GM03348 (cell line): Measurements from ENCODE around the gene PPP1R1A.

ENCODE experiments used
- DNase-seq: peaks from one replicate; pipeline ENCODE4 v3.0.0; 2012; ENCODE audit warnings: low spot score

The PPP1R1A gene

DNA sequence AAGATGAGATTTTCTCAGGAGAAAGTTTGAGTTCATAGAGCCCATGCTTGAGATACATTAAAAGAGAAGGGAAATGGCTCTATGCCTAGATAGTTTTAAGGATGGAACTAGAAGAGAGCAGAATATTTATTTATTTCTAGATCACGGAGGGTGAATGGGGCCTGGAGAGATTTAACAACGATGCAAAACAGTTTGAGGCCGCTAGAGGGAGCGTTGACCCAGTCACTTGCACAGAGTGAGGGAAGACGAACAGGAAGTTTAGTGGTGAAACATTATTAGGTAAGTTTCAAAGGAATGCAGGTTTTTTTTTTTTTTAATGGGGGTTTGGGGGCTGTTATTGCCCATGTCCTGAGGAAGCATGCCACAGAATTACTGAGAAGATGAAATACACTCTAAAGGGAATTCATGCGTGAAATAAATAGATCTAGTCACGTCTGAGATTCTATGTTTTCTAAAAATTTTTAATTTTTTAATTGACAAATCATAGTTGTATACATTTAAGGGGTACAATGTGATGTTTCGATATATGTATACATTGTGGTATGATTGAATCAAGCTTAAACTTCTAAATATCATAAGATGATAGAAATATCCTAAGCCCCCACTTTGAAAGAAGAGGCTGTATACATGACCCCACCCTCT, 14.8 kb upstream of the PPP1R1A start:
- DNase-seq: peak; percentile 82

DNA sequence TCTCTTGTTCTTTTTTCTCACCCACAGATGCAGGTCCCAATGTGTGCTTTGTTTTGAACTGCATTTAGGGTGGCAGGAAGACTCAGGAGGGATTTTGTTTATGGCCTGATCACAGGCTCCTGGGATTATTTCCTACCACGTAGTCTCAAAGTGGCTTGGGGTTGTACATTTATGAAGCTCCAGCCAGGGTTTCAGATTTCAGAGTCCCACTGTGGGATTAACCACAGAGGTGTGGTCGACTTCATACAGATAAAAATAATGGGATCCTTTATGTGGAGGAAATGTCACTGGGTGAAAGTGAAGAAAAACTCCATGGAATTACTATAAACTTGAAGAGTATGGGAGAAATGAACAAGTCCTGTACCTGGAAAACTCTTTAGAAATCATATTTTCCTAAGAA, 14.2 kb upstream of the PPP1R1A start:
- DNase-seq: no peak

DNA sequence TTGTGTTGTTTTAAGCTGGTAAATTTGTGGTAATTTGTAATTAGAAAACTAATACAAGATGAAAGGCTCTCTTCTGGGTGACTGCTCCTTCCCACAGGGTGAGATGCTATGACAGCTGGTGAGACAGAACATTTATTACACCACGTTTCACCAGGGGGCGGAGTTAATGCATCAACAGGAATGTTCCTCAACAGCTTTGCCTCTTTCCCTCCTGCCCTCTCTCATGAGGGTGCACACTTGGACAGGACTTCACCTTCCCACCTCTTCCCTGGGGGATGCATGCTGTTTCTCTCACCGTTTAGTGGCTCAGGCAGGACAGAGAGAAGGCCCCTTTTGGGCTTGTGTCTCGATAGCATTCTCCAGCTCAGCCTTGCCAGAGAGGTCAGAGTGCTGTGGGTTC, 13.4 kb upstream of the PPP1R1A start:
- no peak for DNase-seq

DNA sequence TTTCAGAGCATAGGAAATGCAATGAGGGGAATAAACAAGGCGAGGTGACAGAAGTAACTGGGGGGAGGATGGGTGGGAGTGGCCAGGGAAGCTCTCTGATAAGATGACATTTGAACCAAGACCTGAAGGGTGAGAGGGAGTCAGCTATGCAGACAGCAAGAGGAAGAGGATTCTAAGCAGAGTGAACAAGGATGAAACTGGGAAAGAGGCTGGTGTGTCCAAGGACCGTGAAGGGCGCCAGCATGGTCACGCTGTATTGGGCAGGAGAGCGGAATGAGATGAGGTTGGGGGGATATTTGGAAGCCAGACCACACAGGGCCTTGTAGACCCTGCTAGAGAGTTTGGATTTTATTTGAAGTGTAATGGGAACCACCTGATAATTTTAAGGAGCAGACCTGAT, 10.5 kb upstream of the PPP1R1A start:
- DNase-seq: no peak

DNA sequence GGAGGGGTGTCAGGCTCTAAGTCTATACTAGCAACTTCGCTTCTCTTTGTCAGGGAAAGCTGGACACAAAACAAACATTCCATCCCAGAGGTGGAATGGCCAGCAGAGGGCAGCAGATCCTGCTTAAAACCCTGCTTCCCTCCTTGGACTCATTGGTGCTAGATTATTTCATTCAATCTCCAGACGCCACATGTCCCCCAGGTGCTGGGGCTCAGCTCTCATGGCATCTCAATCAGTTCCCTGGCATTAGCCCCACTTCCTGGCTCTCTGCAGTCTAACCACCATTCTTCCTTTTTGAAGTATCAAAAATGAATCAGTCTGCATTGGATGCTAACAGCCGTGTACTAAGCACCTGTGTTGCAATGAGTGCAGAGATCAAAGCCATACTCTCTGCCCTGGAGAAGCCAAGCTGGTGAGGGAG, 8.1 kb upstream of the PPP1R1A start:
- peak; percentile 85 for DNase-seq

DNA sequence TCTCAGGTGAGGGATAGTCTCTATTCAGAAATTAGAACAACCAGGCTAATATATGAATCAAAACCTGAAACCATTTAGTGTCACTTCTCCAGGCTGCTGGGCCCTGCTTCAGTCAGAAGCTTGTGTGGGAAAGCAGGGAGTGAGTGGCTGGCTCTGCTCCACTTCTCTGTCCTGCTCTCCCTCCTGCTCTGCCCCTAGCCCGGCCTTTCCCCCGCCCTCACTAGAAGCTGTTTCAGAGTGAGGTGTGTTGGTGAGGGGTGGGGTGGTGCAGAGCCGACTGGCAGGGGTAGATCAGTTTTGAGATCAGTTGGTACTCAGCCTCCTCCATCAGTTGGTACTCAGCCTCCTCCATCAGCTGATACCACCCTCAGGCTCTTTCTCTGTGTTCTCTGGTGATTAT, 7.0 kb upstream of the PPP1R1A start:
- no peak for DNase-seq

DNA sequence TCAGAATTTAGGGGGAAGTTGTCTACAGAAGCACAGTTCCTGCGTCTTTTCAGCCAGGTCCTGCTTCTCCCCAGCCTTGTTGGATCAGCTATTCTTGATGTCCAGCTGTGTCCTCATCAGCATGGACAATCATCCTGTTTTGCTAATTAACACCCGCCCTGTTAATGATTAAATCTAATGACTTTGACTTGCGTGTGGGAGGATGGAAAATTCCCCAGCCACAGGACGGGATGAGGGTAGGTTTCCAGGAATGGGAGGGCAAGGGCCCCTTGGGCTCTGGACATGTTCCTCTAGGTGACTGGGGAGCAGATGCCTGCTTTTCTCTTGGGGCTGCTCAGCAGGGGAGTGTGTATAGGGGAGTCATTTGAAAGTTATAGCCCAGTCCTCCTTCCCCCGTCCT, 5.3 kb upstream of the PPP1R1A start:
- DNase-seq: no peak

DNA sequence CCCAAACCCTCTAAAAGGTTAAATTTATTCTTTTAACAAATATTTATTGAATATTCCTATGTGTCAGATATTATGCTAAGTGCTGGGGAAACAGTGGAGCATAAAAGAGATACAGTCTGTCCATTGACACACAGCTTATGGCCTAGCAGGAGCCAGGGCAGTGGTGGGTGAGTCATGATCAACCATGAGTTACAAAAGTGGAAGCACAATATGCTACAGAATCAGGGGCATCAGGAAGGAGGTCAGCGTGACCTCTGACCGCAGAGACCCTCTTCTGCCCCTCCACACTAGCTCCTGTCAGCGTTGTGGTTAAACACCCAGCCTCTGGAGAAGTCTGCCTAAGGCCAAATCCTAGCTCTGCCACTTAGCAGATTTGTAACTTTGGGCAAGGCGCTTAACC, 4.7 kb upstream of the PPP1R1A start:
- no peak for DNase-seq

DNA sequence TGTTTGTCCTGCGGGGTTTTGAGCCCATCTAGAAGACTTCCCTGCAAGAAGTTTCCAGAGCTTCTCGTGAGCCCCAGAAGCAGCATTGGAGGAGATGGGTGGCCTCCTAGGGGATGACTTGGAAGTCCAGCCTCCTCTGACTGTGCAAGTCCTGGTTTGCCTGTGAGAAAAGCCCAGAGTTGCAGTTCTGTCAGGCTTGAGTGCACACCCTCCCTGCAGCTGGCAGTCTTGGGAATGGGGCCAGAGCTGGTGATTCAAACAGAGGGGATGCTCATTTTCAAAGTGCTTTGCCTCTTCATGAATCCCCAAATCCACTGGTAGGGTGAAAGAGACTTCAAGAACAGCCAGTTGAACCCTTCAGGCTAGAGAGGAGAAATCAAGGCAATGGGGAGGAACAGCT, 3.9 kb upstream of the PPP1R1A start:
- no peak for DNase-seq

DNA sequence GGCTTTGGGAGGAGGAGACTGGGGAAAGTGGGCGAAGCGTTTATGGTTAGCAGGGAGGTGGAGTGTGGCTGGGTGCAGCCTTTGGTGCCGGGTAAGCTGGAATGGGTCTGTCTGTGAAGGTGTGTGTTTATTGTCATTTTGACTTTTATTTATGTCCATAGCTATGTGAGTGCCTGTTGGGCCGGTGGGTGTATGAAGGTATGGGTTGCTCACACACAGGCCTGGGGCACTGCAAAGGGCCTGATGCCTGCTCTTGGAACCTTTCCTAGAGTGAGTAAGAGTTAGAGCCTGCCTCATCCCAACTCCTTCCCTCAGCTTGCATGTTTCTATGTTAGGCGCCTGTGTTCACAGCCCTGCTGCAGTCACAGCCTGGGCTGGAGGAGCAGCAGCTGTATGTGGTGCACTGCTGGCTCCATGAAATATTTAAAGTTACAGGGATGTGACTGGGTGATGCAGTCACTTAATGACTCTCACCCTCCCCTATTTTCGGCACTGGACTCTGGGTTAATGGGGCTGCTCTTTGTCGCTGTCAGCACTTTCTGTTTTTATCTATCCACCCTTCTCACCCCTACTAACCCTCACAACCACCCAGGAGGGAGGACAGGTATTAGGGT, 2.6 kb upstream of the PPP1R1A start:
- peak; percentile 32 for DNase-seq

DNA sequence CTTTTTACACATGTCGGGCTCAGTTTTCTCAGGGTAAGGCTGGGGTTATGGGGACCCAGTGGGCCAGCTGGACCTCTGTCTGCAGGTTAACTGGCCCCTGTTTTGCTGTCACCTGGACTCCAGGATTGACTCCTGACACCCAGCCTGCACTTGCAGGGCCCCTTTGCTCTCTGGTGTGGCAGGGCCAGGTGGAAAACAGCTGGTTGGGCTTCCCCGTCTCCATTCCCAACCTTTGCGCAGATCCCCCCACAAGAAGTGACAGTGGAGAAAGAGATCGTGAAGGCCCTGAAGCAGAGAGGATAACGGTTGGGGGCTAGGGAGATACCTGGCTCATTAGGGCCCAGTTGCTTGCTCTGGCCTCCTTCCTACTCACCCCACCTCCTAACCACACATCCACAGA, 1.5 kb upstream of the PPP1R1A start:
- no peak for DNase-seq

DNA sequence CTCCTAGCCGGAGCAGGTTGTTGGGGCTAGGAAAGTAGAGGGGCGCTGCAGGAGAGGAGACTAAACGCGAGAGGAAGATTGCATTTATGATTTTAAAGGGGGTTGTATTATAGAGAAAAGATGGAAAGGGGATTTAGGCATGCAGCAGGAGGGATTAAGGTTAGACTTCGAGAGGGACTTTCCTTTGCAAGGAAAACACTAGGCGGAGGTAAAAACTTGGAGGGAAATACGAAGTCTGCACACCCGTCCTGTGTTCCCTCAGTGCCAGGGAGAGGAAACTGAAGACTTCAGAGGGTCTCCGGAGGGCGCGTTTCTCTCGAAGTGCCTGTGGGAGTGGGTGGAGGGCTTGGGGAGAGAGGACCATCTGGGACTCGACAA, 420 bp upstream of the PPP1R1A start:
- no peak for DNase-seq

DNA sequence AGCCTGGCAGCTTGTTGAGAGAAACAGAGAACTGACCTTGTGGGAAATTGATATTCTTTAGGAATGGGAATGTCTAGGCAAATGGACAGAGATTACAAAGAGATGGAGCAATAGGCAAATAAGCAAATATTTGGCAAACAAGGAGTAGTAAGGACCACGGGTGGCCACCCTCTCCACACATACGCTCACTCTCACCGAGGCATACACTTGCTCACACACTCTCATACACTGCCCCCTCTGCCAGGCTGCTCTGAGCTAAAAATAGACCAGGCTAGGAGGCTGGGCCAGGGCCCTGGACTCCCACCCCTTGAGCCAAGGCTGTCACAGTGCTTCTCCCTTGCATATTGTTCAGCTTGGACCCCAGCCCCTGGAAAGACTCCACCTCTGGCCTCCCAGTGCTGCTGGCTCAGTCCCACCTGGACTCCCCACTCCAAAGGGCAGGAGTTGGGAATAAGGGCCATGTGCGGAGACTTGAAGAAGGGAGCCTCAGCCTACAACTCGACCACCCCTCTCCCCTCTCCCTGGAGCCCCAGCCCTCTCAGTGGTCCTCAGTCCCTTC, 1.1 kb downstream of the PPP1R1A start:
- no peak for DNase-seq

DNA sequence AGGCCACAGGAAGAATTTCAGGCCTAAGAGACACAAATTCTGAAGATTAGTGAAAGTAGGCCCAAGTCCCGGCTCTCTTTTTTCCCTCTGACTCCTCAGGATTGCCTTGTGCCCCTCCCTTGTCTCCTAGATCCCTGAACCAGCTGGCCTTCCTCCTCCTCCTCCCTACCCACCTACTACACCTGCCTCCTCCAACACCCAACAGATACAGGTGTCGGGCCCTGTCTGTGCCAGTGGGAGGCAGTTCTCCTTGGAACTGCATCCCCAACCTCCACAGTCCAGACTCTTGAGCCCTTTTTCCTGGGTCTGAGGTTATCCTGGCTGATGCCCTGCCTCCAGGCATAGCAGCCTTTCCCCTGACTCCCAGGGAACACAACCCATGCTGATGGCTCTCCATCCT, 1.8 kb downstream of the PPP1R1A start:
- no peak for DNase-seq

DNA sequence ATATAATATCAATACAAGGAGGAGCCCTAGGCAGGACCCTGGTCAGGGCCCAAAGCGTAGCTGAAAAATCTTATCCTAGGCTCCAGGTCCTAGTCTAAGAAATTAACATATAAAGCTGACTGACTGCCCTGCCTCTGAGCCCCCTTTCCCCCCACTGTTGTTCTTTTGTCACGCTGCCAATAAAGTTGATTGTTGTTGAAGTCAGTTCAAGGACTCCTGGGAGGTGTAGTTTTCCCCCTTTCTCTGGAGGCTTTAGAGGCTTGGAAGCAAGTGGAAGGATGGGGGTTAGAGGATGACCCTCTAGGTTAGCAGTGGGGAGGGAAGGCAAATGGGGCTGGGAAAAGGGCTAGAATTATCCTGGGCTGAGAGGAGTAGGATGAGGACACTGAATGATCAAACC, 3.2 kb downstream of the PPP1R1A start:
- no peak for DNase-seq

DNA sequence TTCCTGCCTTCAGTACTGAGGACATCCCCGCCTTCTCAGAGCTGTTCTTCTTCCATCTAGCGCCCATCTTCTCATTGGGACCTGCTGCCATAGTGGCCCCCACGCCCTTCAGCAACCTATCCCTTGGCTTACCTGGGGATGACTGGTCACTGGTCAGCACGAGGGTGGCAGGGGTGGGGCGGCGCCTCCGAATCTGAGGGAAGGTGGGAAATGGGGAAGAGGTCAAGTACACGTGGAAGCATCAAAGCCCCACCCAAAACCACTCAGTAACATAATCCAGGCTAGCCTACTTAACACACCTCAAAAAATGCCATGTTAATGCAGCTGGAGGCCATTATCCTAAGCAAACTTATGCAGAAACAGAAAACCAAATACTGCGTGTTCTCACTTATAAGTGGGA, 4.3 kb downstream of the PPP1R1A start:
- DNase-seq: no peak

DNA sequence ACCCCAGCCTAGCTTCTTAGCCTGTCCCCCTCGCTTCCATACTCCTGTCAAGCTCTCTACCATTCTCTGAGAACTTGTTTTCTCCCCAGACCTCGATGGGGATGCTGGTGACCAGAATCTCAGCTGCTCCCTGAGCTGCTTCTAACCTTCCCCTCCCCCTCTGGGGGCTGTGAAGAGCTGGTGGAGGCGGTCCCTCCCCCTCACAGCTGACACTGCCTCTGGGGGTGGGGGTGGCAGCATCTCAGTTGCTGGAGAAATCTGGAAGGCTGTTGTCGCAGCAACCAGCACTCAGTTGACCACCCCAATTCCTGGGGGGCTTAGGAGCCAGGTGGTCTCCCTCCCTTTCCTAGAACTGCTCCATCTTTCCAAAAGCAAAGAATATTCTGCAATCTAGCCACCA, 4.7 kb downstream of the PPP1R1A start:
- no peak for DNase-seq

DNA sequence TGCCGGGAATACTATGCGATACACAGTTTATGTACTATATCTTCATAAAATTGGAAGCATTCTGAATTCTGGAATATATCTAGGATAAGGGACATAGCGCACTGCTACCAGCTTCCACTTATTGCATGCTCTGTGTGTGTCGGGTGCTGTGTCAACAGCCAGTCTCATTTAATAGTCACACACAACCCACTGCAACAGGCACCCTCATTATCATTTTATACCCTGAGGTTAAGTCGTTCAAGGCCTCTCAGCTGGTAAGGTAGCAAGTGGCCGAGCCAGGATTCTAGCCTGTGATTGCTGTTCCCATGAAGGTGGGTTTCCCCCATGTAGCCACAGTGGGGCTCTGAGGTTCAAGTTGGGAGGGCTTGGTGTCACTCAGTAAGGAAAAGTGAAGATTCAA, 7.0 kb downstream of the PPP1R1A start:
- DNase-seq: no peak

DNA sequence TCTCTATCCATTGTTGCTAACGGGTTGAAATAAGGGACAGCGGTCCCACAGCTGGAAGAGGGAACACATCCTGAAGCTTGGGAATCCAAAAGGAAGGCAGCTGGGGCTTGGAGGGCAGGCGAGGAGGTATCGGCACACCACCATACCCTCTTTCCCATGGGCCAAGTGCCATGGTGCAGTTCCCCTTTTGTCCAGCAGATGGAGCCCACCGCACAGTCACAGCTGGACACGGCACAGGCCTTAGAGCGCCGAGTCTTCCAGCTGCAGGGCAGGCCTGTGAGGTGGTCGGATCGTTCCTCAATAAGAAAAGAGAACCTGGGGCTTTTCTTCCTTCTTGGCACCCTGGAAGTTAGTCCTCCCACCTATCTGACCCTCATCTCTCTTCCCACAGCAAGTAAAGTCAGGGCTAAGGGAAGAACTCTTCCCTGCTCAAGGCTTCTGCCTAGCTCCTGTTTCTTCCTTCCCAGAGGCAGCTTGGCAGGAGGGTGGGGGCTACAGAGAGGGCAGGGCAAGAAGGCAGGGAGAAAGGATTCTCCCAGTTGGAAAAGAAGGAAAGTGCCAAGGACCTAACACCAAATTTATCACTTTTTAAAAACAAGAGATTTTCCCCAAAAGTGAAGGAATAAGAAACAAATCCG, 8.6 kb downstream of the PPP1R1A start:
- DNase-seq: peak; percentile 93

DNA sequence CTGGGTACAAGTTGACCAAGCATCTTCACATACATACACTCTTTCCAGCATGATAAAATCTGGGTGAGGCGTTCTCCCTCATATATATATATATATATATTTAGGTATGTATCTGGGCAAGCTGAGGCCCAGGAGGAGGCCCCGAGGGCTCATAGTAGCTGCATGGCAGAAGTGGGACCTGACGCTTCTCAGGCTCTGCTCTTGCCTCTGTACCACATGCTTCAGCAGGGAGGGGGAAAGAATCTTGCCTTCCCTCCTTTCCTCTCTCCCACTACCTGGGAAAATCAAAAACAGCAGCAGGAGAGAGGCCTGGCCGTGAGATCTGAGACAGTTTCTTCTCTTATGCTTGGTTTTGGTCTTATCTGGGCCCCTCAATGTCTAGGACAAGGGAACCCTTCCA, 9.2 kb downstream of the PPP1R1A start:
- DNase-seq: no peak

DNA sequence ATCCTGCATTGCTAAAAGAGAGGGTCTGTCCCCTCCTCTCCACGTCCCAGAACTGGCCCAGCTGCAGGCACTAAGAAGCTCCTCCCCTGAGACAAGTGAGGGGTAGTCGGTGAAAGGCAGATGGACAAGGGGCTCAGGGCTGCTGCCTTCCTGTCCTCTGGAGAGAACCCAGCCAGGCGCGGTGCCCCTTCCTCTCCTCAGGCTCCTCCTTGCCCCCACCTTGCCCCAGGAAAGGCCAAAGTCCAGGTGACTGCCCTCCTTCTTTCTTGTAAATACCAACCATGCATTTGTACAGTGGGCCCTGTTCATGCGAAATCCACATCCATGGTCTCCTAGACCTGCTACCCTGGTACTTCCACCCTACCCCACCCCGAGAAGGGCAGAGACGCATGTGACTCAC, 9.7 kb downstream of the PPP1R1A start:
- DNase-seq: no peak

DNA sequence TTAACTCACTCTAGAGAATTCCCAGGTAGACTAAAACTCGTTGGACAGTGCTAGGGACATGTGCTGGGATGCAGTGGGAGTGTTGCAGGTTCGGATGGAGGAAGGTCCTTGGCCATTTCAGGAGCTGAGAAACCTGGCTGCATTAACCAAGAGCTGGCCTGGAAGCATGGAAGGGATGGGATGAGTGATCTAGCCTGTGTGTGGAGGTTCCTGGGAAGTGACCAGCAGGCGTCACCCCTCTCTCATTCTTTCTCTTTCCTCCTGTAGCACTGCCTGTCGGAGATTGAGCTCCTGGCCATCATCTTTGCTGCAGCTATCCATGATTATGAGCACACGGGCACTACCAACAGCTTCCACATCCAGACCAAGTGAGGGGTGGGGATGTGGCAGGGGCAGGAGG, 15.6 kb downstream of the PPP1R1A start:
- no peak for DNase-seq
